GM18502 (cell line): ENCODE data around the gene ATG2A.

ENCODE experiments used
- ATAC-seq: cut with Tn5 transposase; IDR thresholded peaks from one replicate; pipeline ENCODE4 v1.9.1; 2021; ENCODE audit warnings: mild to moderate bottlenecking; ENCODE audit not compliant: unreplicated experiment, poor library complexity

The ATG2A gene

GRCh38 chr11:64888729-64889511, 28.1 kb downstream of the ATG2A start:
- no peak for ATAC-seq

DNA sequence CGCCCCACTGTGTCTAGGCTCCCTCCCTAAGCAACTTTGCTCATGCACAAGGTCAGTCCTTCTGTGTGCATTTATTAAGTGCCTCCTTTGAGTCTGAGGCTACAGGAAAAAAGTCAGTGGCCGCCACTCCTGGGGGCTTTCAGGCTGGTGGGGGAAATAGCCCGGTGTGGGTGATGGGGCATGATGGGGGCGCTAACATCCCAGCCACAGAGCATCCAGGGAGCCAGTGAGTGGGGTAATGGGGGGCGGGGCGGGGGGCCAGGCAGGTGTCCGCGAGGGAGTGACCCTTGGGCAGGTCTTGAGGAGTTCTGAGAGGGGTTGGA, 28.6 kb downstream of the ATG2A start:
- no peak for ATAC-seq

GRCh38 chr11:64887757-64888405, 29.1 kb downstream of the ATG2A start:
- peak; percentile 85 for ATAC-seq

DNA sequence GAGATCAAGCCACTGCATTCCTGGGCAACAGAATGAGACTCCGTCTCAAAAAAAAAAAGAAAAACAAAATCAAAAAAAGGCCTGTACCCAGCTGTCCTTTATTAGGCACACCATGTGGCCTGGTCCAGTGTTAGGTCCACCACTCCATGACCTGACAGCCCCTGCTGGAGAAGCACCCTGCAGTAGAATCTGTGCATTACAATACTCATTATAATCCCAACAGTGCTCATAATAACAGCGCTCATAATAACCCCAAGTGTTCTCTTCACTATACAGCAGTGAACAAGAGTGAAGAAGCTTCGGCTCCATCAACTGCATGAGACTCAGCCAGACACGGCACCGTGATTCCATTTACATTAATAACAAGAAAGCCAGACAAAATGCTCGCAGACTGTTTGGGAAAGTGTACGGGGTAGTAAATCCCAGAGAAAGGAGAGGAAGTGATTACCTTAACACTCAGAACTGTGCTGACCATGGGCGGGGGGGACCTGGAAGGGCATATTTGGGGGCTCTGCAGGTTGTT, 29.7 kb downstream of the ATG2A start:
- no peak for ATAC-seq

DNA sequence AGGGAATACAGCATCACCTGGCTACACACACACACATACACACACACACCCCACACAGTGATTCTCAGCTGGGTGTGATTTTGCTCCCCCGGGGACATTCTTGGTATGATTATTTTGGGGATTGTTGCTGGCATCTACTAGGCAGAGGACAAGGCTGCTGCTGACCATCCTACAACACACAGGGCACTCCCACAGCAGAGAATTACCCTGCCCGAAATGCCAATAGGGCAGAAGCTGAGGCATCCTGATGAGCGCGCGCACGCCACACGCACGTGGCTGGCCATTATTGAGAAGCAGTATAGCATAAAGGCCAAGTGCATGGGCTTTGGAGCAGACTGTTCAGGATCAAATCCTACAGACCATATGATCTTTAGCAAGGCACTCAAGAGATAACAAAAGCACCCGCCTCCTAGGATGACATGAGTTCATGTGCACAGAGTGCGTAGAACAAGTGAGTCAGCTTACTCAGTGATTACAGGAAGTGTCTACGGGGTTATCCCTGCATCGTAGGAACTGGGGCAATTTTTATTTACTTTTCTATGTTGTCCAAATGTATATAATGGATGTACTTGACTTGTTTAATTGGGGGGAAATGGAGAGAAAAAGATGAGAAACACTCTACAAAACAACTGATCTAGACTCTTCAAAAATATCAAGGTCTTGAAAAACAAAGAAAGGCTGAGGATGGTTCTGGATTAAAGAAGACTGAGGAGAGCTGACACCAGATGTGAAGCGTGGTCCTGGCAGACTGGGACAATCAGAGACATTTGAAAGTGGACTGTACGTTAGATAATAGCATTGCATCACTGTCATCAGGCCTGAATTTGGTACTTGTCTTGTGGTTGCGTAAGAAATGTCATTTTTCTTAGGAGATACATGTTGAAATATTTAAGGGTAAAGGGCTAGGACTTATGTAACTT, 31.4 kb downstream of the ATG2A start:
- no peak for ATAC-seq

GRCh38 chr11:64884019-64884418, 33.0 kb downstream of the ATG2A start:
- no peak for ATAC-seq

DNA sequence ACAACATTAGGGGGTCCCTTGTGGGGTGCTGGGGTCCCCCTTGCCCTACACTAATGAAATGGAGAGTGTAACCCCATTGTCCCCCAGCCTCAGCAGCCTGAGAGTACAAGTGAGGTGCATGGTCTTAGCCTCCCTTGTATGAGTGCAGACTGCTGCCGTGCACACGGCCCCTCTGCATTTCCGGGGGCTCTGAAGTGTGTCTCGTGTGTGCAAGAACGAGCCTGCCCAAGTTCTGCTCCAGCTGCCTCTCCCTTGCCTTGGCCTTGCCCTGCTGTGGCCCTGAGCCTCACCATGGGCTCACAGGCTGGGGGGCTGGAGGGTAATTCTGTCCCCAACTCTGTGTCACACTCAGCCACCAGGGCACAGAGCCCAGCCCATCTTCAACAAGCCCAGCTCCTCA, 33.4 kb downstream of the ATG2A start:
- ATAC-seq = no peak

DNA sequence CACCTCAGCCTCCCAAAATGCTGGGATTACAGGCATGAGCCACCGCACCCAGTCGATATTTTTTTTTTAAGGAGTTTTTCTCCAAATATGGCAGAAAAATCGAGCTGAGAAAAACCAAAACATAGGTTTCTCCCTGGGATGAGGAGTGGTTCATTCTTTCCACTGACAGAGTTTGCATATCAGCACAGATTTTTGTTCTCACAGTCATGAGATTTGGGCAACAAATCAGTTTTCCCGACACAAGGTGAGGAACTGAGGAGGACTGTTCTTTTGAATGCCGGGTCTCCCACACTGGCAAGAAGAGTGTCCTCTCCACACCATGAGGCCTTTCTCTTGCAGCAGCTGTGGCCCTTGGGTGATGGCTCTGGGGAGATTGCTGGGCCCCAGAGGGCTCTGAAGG, 34.8 kb downstream of the ATG2A start:
- ATAC-seq = no peak

DNA sequence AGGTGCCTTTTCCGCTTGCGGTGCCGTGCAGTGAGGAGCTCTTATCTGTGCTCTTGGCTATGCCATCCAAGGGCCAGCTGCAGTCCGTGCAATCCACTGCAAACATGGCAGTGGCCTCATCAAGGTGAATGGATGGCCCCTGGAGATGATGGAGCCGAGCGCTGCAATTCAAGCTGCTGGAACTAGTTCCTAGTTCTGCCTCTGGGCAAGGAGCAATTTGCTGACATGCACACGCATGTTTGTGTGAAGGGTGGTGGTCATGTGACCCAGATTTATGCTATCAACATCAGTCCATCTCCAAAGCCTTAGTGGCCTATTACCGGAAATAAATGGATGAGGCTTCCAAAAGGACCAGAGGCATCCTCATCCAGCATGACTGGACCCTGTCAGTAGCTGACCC, 35.5 kb downstream of the ATG2A start:
- no peak for ATAC-seq

GRCh38 chr11:64880240-64881001, 36.6 kb downstream of the ATG2A start:
- no peak for ATAC-seq

- ATAC-seq = no peak
Measured at GRCh38 chr11:64879244-64879900, 37.6 kb downstream of the ATG2A start.

DNA sequence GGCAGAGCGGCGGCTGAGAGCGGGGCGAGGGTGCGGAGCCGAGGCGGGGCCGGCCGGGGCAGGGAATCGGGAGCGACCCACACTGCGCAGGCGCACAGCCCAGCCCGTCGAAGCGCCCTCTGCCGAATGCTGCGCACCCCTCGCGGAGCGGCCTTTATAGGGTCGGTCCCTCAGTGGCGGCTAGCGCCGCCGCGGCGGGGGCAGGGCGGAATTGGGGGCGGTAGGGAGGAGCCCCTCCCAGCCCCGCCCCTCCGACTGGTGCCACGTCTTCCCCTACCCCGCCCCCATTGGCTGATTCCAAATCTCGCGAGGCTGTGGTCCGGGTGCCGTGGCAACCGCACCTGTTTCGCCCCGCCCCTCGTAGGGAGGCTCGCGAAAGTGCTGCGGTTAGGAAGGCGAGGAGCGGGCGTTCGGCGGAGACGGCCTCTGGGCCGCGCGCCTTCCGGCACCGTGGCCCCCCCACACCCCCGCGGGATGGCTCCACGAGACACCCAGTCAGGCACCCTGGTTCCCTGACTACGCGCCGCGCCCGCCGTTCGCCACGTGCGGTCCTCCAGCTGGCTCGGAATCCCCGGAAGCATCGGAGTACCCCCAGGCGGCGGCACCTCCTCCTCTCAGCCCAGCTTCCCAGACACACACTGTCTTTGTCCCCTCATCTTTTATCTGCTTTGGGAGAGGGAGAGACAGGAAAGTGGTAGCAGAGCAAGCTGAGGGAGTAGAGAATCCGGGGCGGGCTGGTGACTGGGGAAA, 38.3 kb downstream of the ATG2A start, which contains the start of gene EHD1:
TSS of gene EHD1 (minus strand) at position 128 of the 750 bp plus-strand sequence. CDS start 157 bp downstream, outside the sequence.
- peak; percentile 68 for ATAC-seq

- ATAC-seq = no peak
Measured at GRCh38 chr11:64878223-64878493, 38.9 kb downstream of the ATG2A start.

DNA sequence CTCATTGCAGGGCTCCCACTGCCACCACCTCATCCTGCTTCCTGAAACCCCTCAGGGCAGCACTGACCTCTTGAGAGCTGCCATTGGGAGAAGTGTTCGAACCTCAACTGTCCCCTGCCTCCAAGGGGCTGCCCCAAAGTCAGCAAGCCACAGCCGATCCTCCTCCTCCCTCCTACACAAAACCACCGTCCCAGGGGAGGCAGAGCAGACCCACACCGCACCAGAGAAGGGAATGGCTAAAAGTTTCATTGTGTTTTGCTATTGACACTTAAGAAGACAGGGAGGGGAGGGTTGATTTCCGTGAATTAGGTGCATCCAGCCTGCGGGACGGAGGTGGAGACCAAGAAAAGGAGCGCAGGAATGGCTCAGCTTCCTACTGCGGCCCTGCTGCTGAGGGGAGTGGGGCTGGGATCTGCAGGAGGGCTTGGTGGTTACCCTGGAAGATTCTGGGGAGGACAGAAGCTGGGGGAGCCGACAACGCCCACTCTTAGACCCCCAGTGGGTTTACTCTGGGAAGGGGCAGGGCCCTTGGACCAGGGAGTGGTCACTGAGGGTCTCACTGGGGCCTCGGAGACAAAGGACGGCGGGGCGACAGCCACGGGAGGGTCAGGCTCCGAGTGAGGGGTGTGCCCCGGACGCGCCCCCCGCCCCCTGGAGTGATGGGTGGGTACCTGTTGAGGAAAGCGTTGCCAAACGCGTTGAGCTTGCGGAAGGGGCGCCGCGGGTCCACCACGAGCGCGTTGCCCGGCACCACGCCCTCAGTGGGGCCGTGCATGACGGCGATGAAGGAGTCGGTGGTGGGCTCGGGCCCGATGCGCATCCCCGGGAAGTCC, 39.4 kb downstream of the ATG2A start:
- ATAC-seq = no peak

DNA sequence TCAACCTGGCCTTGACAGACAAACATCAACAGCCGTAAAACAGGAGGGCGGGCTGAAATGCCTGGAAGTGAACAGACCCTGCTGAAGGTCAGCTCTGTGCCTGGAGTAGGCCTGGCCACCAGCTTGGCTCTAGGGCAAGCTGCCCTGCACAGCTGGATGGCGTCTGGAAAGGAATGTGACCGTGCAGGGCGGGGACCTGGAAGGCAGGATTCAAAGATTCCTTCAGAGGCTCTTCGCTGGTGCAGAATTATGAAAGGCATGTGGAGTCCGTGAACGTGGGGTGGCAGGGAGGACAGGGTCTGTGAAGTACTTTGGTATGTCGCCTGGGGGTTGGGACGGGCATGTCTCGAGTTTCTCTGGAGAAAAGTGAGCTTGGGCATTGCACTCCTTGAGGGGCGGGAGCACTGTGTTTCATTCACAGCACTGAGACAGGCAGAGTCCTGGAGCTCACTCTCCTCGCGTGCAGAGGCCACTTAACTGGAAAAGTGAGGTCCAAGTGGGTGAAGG, 40.1 kb downstream of the ATG2A start:
- ATAC-seq = no peak

DNA sequence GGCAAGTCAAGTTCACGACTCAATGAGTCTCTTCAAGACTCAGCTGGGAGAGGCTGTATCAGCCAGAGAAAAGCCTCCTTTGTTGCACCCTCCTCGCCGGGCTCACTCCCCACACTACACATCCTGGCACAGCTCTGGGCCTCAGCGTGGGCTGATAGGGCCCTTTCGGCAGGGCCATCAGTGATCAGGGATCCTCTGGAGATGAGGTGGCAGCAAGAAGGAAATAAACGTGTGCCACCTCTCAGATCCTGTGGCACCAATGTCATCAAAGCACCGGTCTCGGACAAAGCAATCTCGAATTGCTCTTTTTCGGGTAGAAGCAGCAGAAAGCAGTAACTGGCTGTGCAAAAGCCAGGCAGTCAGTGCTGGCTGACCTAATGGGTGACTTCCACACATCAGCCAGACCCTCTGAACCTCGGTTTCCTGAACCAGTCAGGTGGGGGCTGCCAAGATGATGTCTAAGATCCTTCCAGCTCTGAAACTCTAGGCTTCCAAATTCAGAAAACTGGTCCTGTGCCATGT, 40.7 kb downstream of the ATG2A start:
- ATAC-seq = no peak

- no peak for ATAC-seq
Measured at GRCh38 chr11:64875369-64876228, 41.4 kb downstream of the ATG2A start.
